HG03565 (cell line): ENCODE measurements around the gene SMAD6.
"Not testable (repeated sequence)": the region's sequence is repeated elsewhere in the genome, so short reads cannot be mapped to it uniquely, and the experiment has no call there.

Experiments used
- ATAC-seq: cut with Tn5 transposase; IDR thresholded peaks from one replicate; pipeline ENCODE4 v1.9.1; 2021; ENCODE audit warnings: mild to moderate bottlenecking, moderate library complexity; ENCODE audit not compliant: unreplicated experiment

Gene SMAD6

GRCh38 chr15:66756295-66756694 lies 54.3 kb downstream of the SMAD6 start:
- ATAC-seq: no peak

DNA sequence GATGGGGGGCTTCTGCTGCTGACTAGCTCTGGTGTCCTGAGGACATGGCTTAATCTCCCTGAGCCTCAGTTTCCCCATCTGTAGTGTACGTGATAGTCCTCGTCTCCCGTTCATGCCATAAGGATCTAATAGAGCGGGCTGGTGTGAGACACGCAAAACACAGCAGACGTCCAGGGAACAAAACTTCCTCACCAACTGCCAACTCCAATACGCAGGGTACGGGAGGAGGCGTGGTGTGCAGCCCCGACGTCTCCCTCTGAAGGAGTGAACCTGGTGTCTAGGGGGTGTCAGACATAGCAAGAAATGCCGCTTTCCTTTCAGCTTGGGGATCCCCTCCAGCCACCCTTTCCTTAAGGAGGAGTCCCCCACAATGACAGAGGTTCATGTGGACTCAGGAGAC lies 55.0 kb downstream of the SMAD6 start:
- ATAC-seq: no peak

DNA sequence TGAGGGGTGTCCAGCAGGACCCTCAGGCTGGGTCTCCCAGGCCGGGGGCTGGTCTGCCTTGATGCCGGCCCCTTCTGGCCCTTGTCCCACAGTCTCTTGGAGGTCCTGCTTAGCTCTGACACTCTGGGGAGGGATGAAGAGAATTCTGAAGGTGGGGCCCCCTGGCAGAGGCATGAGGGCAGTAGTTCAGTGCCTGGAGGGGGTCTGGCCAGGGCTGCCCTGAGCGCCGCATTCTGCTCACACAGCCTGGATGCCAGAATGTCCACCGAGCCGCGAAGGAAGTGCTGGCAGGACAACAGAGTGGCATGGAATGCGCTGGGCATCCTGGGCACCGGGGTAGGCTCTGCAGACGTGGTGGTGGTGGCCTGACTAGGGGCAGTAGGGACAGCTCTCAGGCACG lies 55.5 kb downstream of the SMAD6 start:
- no peak for ATAC-seq

- not testable (repeated sequence) for ATAC-seq
These were observed 56.2 kb downstream of the SMAD6 start for GRCh38 chr15:66758217-66758616.

DNA sequence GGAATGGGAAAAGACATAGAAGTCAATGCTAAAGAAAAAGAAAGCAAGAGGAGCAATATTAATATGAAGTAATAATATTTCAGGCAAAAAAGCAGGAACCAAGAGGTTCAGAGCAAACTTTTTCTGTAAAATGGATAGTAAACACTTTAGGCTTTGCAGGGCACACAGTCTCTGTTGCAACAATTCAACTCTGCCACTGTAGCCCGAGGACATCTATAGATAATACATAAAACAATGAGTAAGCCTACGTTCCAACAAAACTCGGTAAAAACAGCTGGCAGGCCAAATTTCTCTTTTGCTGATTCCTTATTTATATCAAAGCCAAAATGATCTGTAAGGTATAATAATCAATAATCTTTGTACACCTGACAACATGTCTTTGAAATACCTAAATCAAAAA lies 56.8 kb downstream of the SMAD6 start:
- ATAC-seq: no peak

GRCh38 chr15:66760097-66760967 lies 58.3 kb downstream of the SMAD6 start:
- ATAC-seq: no peak

DNA sequence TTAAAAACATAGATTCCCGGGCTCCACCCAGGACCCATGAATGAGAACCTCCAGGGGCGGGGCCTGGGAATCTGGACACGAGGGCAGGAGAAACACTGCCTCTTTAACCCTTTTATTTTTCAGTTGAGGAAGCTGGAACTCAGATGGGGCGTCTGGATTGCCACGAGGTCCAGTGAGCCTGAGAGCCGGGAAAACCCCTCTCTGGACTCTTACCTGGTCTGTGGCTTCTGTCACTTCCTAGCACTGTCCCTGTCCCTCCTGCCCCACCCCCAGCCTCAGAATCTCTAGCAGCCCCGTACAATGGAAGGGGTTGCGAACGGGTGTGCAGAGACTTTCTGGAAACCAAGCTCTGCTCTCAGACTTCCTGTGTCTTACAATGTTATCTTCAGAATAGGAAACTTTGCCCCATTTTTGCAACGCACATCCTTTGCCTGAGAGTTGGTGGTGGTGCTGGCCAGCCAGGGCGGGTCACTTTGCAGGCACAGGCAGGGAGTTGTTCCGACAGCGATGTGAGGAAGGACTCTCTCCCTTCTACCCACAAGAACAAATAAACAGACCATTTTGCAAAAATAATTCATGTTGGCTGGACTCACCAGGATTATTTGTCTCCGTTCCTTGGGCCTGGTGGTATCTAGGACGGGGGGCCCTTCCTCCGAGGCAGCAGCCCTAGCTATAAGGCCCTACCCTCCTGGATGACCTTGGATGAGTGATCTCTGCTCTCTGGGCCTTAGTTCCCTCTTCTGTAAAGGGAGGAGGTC lies 59.1 kb downstream of the SMAD6 start:
- ATAC-seq: no peak

DNA sequence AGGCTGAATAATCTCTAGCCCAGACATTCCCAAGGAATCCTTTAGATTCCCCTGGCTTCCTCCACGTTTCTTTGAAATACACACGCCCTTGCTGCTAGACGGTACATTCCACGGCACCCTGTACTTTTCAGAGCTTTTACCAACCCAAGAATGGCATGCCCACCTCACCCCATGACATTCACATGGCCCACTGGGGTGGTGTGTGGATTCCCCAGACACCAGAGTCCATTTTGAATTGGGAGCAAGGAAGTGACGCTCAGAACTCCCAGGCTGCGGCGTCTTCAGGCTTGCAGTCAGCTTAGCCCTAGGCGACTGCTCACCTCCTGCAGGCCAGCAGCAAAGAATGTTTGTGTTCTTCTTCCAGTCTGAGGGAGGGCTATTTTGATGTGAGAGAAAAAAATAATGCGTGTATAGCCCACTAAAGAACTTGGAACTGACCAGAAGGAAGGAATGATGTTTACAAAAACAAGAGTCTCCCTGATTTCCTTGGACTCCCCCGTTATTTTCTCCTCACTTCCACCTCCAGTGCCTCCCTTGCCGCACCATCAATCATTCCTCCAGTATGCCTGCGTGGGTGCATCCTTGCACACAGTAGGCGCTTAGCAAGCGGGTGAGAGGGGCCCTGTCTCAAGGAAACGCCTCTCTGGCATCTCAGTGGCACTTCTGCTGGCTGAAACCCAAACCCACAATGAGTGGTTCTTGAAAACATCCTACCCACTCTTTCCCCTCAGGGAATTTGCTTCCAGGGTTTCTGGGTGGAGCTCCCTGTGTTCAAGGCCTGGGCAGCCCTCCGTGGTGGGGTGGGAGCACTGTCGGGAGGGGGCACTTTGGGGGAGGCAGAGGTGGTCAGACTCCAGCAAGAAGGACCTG lies 59.9 kb downstream of the SMAD6 start:
- no peak for ATAC-seq

DNA sequence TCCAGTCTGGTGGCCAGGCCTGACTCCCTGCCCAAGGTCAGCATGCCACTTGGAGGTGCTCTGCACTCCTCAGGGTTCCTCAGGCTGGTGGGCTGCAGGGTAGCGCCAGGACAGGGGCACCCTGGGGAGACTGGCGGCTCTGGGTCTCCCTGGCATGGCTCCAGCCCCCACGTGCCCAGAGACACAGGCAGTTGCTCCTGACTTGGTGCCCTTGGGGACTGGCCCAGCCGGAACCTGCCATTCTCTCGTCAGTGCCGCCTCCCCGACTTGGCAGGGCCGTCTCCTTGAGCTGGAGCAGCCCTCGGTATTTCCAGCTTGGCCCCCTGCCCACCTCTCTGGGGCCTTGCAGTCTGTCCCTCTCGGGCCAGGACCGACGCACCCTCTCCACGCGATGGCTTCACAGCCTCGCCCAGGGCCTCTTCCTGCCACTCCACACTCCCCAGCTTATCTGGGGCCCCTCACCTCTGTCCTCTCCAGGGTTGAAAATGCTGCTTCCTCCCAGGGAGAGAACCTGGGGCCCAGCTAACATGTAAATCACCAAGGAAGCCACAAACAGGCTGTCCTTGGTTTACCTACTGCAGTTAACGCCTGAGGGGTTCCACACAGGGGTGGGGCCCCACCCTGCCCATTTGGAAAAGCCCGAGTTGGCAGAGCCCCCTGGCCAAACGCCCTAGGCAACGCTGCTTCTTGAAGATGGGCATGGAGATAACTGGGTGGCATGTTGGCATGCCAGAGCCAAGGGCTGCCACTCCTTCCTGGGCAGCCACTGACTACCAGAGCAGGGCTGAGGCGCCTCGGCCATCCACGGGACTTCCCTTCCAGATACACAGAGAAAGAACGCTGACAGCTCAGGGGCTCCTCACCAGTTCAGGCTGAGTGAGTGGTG lies 61.4 kb downstream of the SMAD6 start:
- ATAC-seq: no peak

DNA sequence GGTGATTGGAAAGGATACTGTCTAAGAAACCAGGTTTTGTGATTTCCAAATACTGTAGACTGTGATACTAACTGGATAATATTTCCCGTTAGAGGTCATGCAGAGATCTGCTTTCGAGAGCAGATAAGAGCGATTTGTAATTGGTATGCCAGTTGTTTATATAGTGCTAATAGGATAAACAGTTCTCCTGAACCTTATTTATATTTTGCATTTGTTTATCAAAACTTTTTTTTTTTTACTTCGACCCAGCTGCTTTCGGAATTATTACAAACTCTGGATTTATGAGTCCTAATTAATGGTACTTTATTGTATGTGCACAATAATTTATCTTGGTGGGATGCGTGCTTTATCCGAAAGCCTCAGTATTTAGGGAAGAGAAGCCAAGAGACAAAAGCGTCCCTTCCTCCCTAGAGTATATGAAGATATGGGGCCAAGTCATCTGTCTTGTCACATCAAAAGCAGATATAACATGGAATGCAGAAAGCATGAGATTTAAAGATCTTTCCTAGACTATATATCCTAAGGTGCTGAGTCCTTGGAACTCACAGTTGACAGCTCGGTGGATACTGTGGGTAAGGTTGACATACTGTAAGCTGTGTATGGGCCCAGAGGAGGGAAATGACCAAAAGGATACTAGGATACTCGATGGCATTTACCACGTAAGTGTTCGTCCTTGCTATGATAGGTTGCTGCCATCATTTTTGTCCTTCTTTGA lies 62.2 kb downstream of the SMAD6 start:
- no peak for ATAC-seq

- no peak for ATAC-seq
These were observed 63.6 kb downstream of the SMAD6 start for GRCh38 chr15:66765478-66766281.

DNA sequence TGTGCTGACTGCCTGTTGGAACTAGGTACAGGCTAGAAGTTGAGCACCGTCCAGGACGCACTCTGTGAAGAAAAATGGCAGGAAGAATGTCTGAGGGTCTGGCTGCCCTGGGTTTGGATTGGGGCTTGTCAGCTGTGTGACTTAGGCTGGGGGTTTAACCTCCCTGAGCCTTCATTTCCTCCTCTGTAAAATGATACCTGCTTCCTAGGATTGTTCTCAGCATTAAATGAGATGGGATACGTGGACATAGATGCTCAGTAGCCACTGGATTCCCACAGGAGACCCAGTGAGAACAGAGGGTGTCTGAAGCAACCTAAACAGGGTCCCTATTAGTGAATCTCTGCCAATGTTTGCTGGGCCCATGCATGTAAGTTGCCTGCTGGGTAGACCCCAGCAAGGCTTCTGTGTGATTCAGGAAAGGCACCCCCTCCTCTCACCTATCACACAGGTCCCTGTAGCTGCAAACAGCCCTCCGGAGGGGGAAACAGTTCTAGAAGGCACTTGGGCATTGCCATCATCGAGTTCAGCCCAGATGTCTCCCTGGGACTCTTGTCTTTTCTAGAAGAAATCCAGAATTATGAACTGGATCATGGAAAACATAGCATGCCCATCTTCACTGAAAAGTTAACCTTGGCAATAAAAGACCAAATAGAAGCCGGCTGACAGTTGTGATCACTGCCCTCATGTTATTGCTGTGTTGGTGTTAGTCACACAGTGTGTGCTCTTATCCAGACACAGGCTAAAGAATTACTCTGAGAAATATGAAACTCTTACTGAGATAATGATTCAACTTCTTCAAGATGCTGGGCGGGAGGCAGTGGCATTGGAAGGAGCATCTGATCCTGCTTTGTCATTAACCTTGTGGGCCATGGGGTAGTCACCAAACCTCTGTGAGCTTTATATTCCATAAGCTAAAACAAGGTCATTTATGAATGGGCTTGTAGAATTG lies 64.5 kb downstream of the SMAD6 start:
- no peak for ATAC-seq

- ATAC-seq: no peak
These were observed 65.2 kb downstream of the SMAD6 start for GRCh38 chr15:66767240-66767659.

DNA sequence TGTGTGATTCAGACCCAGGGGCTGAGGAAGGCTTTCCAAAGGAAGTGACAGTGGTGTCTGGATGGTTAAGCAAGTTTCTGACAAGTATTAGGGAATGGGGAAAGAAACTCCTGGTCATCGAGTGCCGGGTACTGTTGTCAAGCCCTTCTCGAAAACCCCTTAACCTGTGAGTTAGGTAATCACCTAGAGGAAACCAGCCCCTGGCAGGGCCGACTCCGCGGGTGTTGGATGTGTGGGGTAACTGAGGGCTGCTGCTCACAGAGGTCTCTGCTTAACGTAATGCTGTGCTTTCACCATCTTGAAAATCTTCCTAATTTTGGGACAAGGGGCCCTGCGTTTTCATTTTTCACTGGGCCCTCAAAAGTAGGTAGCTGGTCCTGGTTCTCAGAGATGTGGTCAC lies 67.0 kb downstream of the SMAD6 start:
- ATAC-seq: no peak

DNA sequence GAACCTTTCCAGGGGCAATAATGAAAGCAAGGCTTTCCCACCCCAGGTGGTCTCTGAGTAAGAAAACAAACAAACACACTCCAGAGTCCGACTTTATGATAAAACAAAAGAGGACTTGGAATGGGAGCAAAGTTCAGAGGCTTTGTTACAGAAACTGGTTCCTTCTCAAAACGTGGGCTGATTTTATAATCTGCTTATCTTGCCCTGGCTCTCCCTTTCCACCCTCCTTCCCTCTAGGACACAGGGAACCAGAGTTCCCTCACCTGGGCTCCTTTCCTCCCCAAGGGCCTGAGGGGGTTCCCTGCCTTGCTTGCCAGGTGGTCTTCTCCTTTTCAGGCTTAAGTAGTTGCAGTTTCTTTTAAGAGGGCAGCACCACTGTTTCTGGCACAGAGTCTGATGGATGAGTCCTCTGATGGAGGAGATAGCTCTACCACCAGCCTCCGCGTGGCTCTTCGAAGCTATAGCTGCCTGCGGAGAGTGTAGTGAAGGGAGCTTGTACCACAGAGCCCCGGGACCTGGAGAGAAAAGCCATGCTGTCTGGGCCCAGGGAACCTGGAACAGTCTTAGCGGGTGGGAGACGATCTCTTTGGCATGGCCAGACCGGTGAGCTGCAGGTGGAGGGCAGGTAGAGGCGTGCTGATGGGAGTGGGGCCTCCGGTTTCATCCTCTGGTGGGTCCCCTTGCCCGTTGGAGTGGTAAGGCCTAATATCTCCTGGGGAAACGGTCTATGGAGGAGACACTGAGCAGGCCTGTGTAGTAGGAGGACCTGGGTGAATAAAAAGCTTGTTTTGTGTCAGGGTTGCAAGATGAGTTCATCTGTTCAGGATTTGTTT lies 68.7 kb downstream of the SMAD6 start:
- ATAC-seq: no peak

GRCh38 chr15:66771351-66771650 lies 69.3 kb downstream of the SMAD6 start:
- ATAC-seq: no peak

DNA sequence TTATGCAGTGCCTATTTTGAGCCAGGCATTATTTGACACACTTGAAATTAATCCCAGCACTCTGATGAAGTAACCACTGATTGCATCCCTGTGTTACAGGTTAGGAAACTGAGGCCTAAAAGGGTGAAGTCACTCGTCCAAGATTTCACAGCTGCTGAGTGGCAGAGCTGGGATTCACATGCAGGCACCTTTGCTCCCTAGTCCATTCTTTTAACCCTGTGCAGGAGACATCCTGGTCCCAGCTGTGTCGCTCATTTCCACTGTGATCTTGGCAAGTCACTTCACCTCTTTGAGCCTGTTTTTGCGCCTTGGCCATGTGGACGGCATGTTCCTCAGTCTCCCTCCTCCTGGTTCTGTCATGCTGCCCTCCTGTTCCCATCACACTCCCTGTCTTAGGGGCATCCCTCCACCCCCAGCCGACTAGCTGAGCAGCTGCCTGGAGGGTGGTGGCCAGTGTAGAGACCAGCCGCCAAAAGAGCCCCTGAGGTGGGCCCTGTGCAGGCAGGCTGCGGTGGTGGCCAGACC lies 70.6 kb downstream of the SMAD6 start:
- ATAC-seq: no peak
